NCI-H345 treated with DMSO at 0.1 percent for 48 hours (cell line): ENCODE results near the gene ZFP92.
A peak's percentile ranks its signal among the peaks of the same experiment; 100 is the strongest.

Experiments
- DNase-seq: peaks from one replicate; lab custom pipeline; 2025; ENCODE audit not compliant: unreplicated experiment; lab: John Stamatoyannopoulos, UW

ZFP92 gene

GRCh38 chrX:153407736-153408135 lies 3.5 kb upstream of the ZFP92 start:
- DNase-seq = no peak

GRCh38 chrX:153408221-153408721 lies 3.0 kb upstream of the ZFP92 start:
- DNase-seq = no peak

GRCh38 chrX:153408871-153409351 lies 2.4 kb upstream of the ZFP92 start:
- DNase-seq = no peak

GRCh38 chrX:153409414-153410101 lies 1.7 kb upstream of the ZFP92 start:
- DNase-seq = no peak

GRCh38 chrX:153410373-153410772 lies 899 bp upstream of the ZFP92 start:
- no peak for DNase-seq

- DNase-seq = no peak
Measured at GRCh38 chrX:153410888-153411254, 401 bp upstream of the ZFP92 start.

GRCh38 chrX:153411988-153412574 lies 809 bp downstream of the ZFP92 start:
- DNase-seq = peak; percentile 11

- no peak for DNase-seq
Measured at GRCh38 chrX:153412746-153413720, 1.8 kb downstream of the ZFP92 start.

GRCh38 chrX:153413731-153414130 lies 2.5 kb downstream of the ZFP92 start:
- no peak for DNase-seq

GRCh38 chrX:153414856-153415510 lies 3.7 kb downstream of the ZFP92 start:
- DNase-seq = no peak

- no peak for DNase-seq
Measured at GRCh38 chrX:153416781-153417450, 5.6 kb downstream of the ZFP92 start.

- DNase-seq = no peak
Measured at GRCh38 chrX:153417637-153418036, 6.4 kb downstream of the ZFP92 start.

GRCh38 chrX:153420851-153421599 lies 9.8 kb downstream of the ZFP92 start:
- no peak for DNase-seq

GRCh38 chrX:153421856-153422255 lies 10.6 kb downstream of the ZFP92 start:
- DNase-seq = no peak

GRCh38 chrX:153423652-153424051 lies 12.4 kb downstream of the ZFP92 start:
- DNase-seq = no peak

- no peak for DNase-seq
Measured at GRCh38 chrX:153426204-153426603, 14.9 kb downstream of the ZFP92 start.

GRCh38 chrX:153430796-153431195 lies 19.5 kb downstream of the ZFP92 start:
- no peak for DNase-seq

GRCh38 chrX:153433161-153433680 lies 21.9 kb downstream of the ZFP92 start:
- no peak for DNase-seq

GRCh38 chrX:153433781-153434285 lies 22.6 kb downstream of the ZFP92 start:
- no peak for DNase-seq
